Smooth muscle cell (in vitro differentiated cells): Measurements from ENCODE around the gene S100A7A. TPM values are rescaled to one million over a fixed set of nuclear protein-coding genes. Genes with fewer than 3 reads are reported as not detected.
"Not testable (repeated sequence)": the region's sequence is repeated elsewhere in the genome, so short reads cannot be mapped to it uniquely, and the experiment has no call there.

Source experiments
- DNase-seq: peaks from one replicate; lab custom pipeline; 2025; ENCODE audit not compliant: unreplicated experiment; lab: John Stamatoyannopoulos, UW
- H2AFZ ChIP-seq: fragments of 200-600 bp; sonication (generic); 2 replicates; pipeline ENCODE4 v1.6.0; 2016; ENCODE audit warnings: antibody characterized with exemption, low read depth, mild to moderate bottlenecking
- H3F3A ChIP-seq: fragments of 200-600 bp; sonication (generic); 2 replicates; pipeline ENCODE4 v1.6.0; 2017; ENCODE audit warnings: antibody characterized with exemption, low read depth
- H3K27ac ChIP-seq: fragments of 200-600 bp; sonication (generic); 2 replicates; pipeline ENCODE4 v1.5.1; 2016; ENCODE audit warnings: low read depth, mild to moderate bottlenecking
- H3K27me3 ChIP-seq: fragments of 200-600 bp; sonication (generic); 2 replicates; pipeline ENCODE4 v1.6.1; 2016; ENCODE audit warnings: low read depth, mild to moderate bottlenecking
- H3K36me3 ChIP-seq: fragments of 200-600 bp; sonication (generic); 2 replicates; pipeline ENCODE4 v1.5.1; 2016; ENCODE audit warnings: low read depth
- H3K4me1 ChIP-seq: fragments of 200-600 bp; sonication (generic); 2 replicates; pipeline ENCODE4 v1.5.1; 2016; ENCODE audit warnings: low read depth
- H3K4me2 ChIP-seq: fragments of 200-600 bp; sonication (generic); 2 replicates; pipeline ENCODE4 v1.6.0; 2016; ENCODE audit warnings: mild to moderate bottlenecking
- H3K4me3 ChIP-seq: fragments of 200-600 bp; sonication (generic); 2 replicates; pipeline ENCODE4 v1.5.1; 2016; ENCODE audit warnings: mild to moderate bottlenecking
- H3K79me2 ChIP-seq: fragments of 200-600 bp; sonication (generic); 2 replicates; pipeline ENCODE4 v1.6.0; 2016; ENCODE audit warnings: low read depth, mild to moderate bottlenecking
- H3K9ac ChIP-seq: fragments of 200-600 bp; sonication (generic); 2 replicates; pipeline ENCODE4 v1.6.0; 2016; ENCODE audit warnings: low read depth
- H3K9me3 ChIP-seq: fragments of 200-600 bp; sonication (generic); replicated peaks from 2 replicates; pipeline ENCODE4 v1.5.1; 2016; ENCODE audit warnings: low read depth
- H4K20me1 ChIP-seq: fragments of 200-600 bp; sonication (generic); 2 replicates; pipeline ENCODE4 v1.6.0; 2016; ENCODE audit warnings: low read depth
- WGBS: methylation state at CpG from one replicate; pipeline ENCODE4 v1.1.7; 2016; ENCODE audit warnings: low lambda C conversion rate; 5-methylcytosine and 5-hydroxymethylcytosine counted together
- polyA plus RNA-seq: library from polyadenylated mRNA; unstranded; fragments of >200 nt; fragmentation: Nextera tagmentation; extraction: Ambion mirVana; gene quantifications from 2 replicates; pipeline ENCODE4 v1.2.1, GENCODE V29; 2016
- total RNA-seq: library from RNA; depleted of rRNA; stranded (reverse); fragments of >200 nt; gene quantifications from 2 replicates; pipeline ENCODE4 v1.2.3, GENCODE V29; 2014
- TF ChIP-seq, protein P1 (sequence below): fragments of 200-600 bp; sonication (generic); IDR thresholded peaks from 2 replicates; pipeline ENCODE4 v1.5.1; 2017; ENCODE audit warnings: borderline replicate concordance, mild to moderate bottlenecking, antibody characterized with exemption; ENCODE audit not compliant: insufficient read depth, poor library complexity, severe bottlenecking

The S100A7A gene
- total and polyA plus RNA-seq, 2 experiments from 2014 or later = not detected

DNA sequence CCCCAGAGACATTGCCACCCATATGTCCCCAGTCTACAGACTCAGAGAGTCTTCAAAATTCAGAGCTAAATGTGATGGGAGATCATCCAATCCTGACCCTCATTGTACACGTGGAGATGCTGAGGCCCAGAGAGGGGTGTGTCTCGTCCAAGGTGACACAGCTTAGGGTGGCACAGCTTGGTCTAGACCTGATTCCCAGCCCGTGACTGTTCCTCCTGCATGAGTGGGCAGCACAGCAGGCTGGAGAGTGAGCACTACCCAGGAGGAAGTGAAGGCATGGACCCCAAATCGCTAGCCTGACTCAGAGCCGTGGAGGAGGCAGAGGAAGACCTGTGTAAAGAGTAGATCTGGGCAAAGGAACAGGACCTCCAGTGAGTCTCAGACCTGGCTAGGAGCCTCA is 27.8 kb downstream of the S100A7A start:
- Histone ChIP-seq H3K4me3 (no peak overlapping the region), H4K20me1 (no peaks in the 10 kb centered on the region), H3K27ac (no peak overlapping the region), H3K9me3 (no peaks in the 10 kb centered on the region), H3K9ac (no peak overlapping the region), H3K36me3 (no peaks in the 10 kb centered on the region), H2AFZ (no peak overlapping the region), H3K4me1 (peaks cover 5% of the 10 kb centered on the region), H3F3A (no peaks in the 10 kb centered on the region), H3K27me3 (no peaks in the 10 kb centered on the region), H3K79me2 (no peaks in the 10 kb centered on the region), H3K4me2 (no peak overlapping the region)
- DNase-seq = no peak
- TF ChIP-seq, protein P1, sequence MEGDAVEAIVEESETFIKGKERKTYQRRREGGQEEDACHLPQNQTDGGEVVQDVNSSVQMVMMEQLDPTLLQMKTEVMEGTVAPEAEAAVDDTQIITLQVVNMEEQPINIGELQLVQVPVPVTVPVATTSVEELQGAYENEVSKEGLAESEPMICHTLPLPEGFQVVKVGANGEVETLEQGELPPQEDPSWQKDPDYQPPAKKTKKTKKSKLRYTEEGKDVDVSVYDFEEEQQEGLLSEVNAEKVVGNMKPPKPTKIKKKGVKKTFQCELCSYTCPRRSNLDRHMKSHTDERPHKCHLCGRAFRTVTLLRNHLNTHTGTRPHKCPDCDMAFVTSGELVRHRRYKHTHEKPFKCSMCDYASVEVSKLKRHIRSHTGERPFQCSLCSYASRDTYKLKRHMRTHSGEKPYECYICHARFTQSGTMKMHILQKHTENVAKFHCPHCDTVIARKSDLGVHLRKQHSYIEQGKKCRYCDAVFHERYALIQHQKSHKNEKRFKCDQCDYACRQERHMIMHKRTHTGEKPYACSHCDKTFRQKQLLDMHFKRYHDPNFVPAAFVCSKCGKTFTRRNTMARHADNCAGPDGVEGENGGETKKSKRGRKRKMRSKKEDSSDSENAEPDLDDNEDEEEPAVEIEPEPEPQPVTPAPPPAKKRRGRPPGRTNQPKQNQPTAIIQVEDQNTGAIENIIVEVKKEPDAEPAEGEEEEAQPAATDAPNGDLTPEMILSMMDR = no peak
- 67% methylated on average over 5 of the region's 5 CpGs for WGBS

DNA sequence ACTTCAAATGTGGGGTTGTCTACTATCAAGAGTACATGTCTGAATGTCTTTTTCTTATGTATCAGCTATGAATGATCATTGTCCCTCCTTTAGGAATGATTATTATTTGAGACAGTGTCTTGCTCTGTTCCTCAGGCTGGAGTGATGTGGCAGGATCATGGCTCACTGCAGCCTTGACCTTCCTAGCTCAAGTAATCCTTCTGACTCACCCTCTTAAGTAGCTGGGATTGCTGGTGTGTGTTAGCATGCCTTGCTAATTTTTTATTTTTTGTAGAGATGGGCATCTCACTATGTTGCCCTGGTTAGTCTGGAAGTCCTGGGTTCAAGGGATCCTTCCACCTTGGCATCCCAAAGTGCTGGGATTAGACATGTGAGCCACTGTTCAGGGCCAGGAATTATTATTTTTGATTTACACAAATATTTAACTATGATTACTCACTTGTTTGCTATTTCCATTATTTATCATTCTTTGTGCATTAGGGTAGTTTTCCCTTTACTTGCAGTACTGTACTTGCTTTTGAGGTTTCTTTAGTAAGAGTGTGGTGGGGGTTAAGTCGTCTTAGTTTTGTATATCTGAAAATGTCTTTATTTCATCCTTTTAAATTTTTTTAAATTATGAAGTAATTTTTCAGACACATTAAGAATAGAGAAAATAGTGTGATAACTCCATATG is 31.3 kb downstream of the S100A7A start:
- DNase-seq = no peak
- Histone ChIP-seq H3K9me3 (no peaks in the 10 kb centered on the region), H3K9ac (no peak overlapping the region), H2AFZ (no peak overlapping the region), H3K4me2 (peak overlapping the region; percentile 51), H3K4me1 (peaks cover 5% of the 10 kb centered on the region), H3K4me3 (no peak overlapping the region), H3F3A (no peaks in the 10 kb centered on the region), H4K20me1 (no peaks in the 10 kb centered on the region), H3K27ac (peak overlapping the region; percentile 42), H3K36me3 (no peaks in the 10 kb centered on the region), H3K27me3 (no peaks in the 10 kb centered on the region), H3K79me2 (no peaks in the 10 kb centered on the region)
- WGBS = 30% methylated on average over 1 of the region's 1 CpG
- TF ChIP-seq, protein P1 = no peak

DNA sequence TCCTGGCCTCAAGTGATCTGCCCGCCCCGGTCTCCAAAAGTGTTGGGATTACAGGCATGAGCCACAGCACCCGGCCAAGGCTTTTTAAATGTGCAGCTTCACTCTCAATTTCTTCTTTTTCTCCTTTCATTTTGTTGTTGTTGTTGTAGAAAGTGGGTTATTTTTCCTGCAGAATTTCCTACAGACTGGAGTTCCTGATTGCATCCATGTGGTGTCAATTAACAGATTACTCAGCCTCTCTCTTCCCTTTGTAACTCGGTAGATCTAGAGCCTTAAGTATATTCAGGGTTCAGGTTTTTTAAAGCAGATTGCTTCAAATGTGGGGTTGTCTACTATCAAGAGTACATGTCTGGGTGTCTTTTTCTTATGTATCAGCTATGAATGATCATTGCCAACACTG is 32.5 kb downstream of the S100A7A start:
- H3K79me2 ChIP-seq, H3K4me2 ChIP-seq, H3K36me3 ChIP-seq, DNase-seq, H3K9ac ChIP-seq, H3F3A ChIP-seq, H3K9me3 ChIP-seq, H2AFZ ChIP-seq, H4K20me1 ChIP-seq, H3K27ac ChIP-seq, H3K4me3 ChIP-seq, H3K4me1 ChIP-seq, H3K27me3 ChIP-seq: not testable (repeated sequence)
- 85% methylated on average over 4 of the region's 4 CpGs for WGBS

DNA sequence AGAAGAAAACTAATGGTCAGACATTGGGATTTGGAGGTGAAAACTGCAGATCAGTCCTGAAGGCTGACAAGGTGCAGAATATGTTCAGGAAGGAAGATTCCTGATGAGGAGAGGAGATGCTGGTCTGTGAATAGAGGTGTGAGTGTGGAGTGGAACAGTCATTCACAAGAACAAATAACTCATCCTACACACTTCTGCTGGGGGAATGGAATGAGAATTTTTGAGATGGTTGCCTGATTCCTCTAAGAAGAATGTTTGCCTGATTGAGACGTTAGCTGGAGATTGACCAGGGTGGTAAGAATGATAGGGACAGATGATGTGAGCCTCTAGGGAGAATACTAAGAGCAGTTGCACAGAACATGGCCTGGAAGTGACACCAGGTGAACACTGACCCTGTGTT is 40.1 kb downstream of the S100A7A start:
- Histone ChIP-seq H3K4me2 (no peak overlapping the region), H3K27me3 (no peaks in the 10 kb centered on the region), H2AFZ (no peak overlapping the region), H3K79me2 (no peaks in the 10 kb centered on the region), H3K9me3 (no peaks in the 10 kb centered on the region), H4K20me1 (no peaks in the 10 kb centered on the region), H3K9ac (no peak overlapping the region), H3K36me3 (no peaks in the 10 kb centered on the region), H3K27ac (no peak overlapping the region), H3K4me3 (no peak overlapping the region), H3F3A (no peaks in the 10 kb centered on the region), H3K4me1 (no peaks in the 10 kb centered on the region)
- TF ChIP-seq, protein P1 = no peak
- DNase-seq = no peak
- 65% methylated on average over 1 of the region's 1 CpG for WGBS
